PC-9 (cell line): ENCODE results near the gene SBF2. TPM values are rescaled to one million over a fixed set of nuclear protein-coding genes. Genes with fewer than 3 reads are reported as not detected.

Experiments used
- BruUV-seq: library from RNA; stranded (reverse); fragments of 400-500 nt; replicated peaks from 2 replicates; lab custom pipeline; 2021; lab: Mats Ljungman, UMichigan
- CTCF ChIA-PET: fragments of 300-600 bp; sonication (Branson Sonifier 250); formaldehyde crosslinking; loops from one replicate; lab custom pipeline; 2022; ENCODE audit warnings: antibody characterized with exemption; lab: Charles Lee
- POLR2A ChIA-PET: fragments of 300-600 bp; sonication (Branson Sonifier 250); formaldehyde crosslinking; loops from one replicate; lab custom pipeline; 2022; ENCODE audit warnings: antibody characterized with exemption; ENCODE audit not compliant: unreplicated experiment; lab: Charles Lee
- DNase-seq, 2 experiments: peaks; one replicate each; pipeline versions ENCODE4 v3.0.0 to v3.0.0-alpha.2; 2015 to 2022; ENCODE audit warnings: mixed read lengths in 1 of 2
- H2AFZ ChIP-seq: fragments of 200-600 bp; sonication (generic); 2 replicates; pipeline ENCODE4 v1.8.1; 2017; ENCODE audit warnings: antibody characterized with exemption
- H3F3A ChIP-seq: fragments of 200-600 bp; sonication (generic); 2 replicates; pipeline ENCODE4 v1.8.1; 2017; ENCODE audit warnings: antibody characterized with exemption, mild to moderate bottlenecking, low read depth; ENCODE audit not compliant: insufficient read depth
- H3K27ac ChIP-seq: fragments of 200-600 bp; sonication (generic); 2 replicates; pipeline ENCODE4 v1.6.1; 2016; ENCODE audit warnings: mixed run types
- H3K27me3 ChIP-seq: fragments of 200-600 bp; sonication (generic); 2 replicates; pipeline ENCODE4 v1.6.1; 2016; ENCODE audit warnings: low read depth, mixed run types; ENCODE audit not compliant: insufficient read depth
- H3K36me3 ChIP-seq: fragments of 200-600 bp; sonication (generic); 2 replicates; pipeline ENCODE4 v1.6.1; 2016; ENCODE audit warnings: low read depth, mixed run types
- H3K4me1 ChIP-seq: fragments of 200-600 bp; sonication (generic); replicated peaks from 2 replicates; pipeline ENCODE4 v1.6.1; 2016; ENCODE audit warnings: mixed run types; ENCODE audit not compliant: insufficient read depth
- H3K4me2 ChIP-seq: fragments of 200-600 bp; sonication (generic); 2 replicates; pipeline ENCODE4 v1.6.1; 2017; ENCODE audit warnings: mixed run types
- H3K4me3 ChIP-seq: fragments of 200-600 bp; sonication (generic); 2 replicates; pipeline ENCODE4 v1.6.1; 2016; ENCODE audit warnings: mixed run types
- H3K79me2 ChIP-seq: fragments of 200-600 bp; sonication (generic); 2 replicates; pipeline ENCODE4 v1.6.1; 2017; ENCODE audit warnings: low read depth, mixed run types
- H3K9me2 ChIP-seq: fragments of 200-600 bp; sonication (generic); 2 replicates; pipeline ENCODE4 v1.8.1; 2017; ENCODE audit warnings: mild to moderate bottlenecking; ENCODE audit not compliant: insufficient read depth
- H3K9me3 ChIP-seq: fragments of 200-600 bp; sonication (generic); 2 replicates; pipeline ENCODE4 v1.8.1; 2016; ENCODE audit warnings: low read depth; ENCODE audit not compliant: insufficient read depth
- H4K20me1 ChIP-seq: fragments of 200-600 bp; sonication (generic); 2 replicates; pipeline ENCODE4 v1.8.1; 2017; ENCODE audit not compliant: insufficient read depth
- CTCF ChIP-seq: fragments of 200-600 bp; sonication (generic); conservative IDR thresholded peaks from 2 replicates; pipeline ENCODE4 v1.6.1; 2017; ENCODE audit warnings: mixed run types, antibody characterized with exemption, mild to moderate bottlenecking, moderate library complexity
- EZH2 ChIP-seq: fragments of 200-600 bp; sonication (generic); IDR thresholded peaks from 2 replicates; pipeline ENCODE4 v1.8.0; 2017; ENCODE audit warnings: antibody characterized with exemption, low read depth
- intact Hi-C: fragments of 100-400 bp; cut with micrococcal nuclease; formaldehyde crosslinking; loops from one replicate; pipeline ENCODE4 v1.10.0; 2022; ENCODE audit not compliant: unreplicated experiment
- total RNA-seq: library from RNA; stranded (reverse); gene quantifications from 2 replicates; pipeline ENCODE4 v1.2.3, GENCODE V29; 2021

Gene SBF2
- total RNA-seq, 1 experiment from 2014 or later, result 18.6 TPM

GRCh38 chr11:10283991-10284390, 10.0 kb downstream of the SBF2 start:
- DNase-seq, result no peak
- H3K36me3 ChIP-seq, result no peaks in the 10 kb centered on the region
- H3K27ac ChIP-seq, result no peak overlapping the region
- intact Hi-C loops, result no loop called here
- H3K4me2 ChIP-seq, result no peak overlapping the region
- H3K27me3 ChIP-seq, result no peaks in the 10 kb centered on the region
- H3F3A ChIP-seq, result no peaks in the 10 kb centered on the region
- no peaks in the 10 kb centered on the region for H3K9me2 ChIP-seq
- CTCF ChIA-PET, result no interaction called here
- no peak overlapping the region for H3K4me3 ChIP-seq
- no TSS peak for BruUV-seq
- H3K4me1 ChIP-seq, result peaks cover 4% of the 10 kb centered on the region; the same call in 1 of the 2 replicates
- no peak overlapping the region for H2AFZ ChIP-seq
- POLR2A ChIA-PET, result no interaction called here
- no peaks in the 10 kb centered on the region for H3K9me3 ChIP-seq
- TF ChIP-seq EZH2 (no peak), CTCF (no peak)
- H4K20me1 ChIP-seq, result no peaks in the 10 kb centered on the region
- peaks cover 14% of the 10 kb centered on the region; the same call in 1 of the 2 replicates for H3K79me2 ChIP-seq

GRCh38 chr11:10282117-10282516, 11.9 kb downstream of the SBF2 start:
- CTCF ChIA-PET, result no interaction called here

GRCh38 chr11:10275714-10276113, 18.3 kb downstream of the SBF2 start:
- POLR2A ChIA-PET, result no interaction called here
- Histone ChIP-seq H4K20me1 (no peaks in the 10 kb centered on the region), H2AFZ (no peak overlapping the region), H3K4me2 (no peak overlapping the region), H3K27ac (no peak overlapping the region), H3K36me3 (no peaks in the 10 kb centered on the region), H3K4me1 (no peaks in the 10 kb centered on the region), H3K27me3 (no peaks in the 10 kb centered on the region), H3K9me2 (no peaks in the 10 kb centered on the region), H3K79me2 (no peaks in the 10 kb centered on the region), H3F3A (no peaks in the 10 kb centered on the region), H3K9me3 (no peaks in the 10 kb centered on the region), H3K4me3 (no peak overlapping the region)
- BruUV-seq, result no TSS peak
- CTCF ChIA-PET, result no interaction called here
- intact Hi-C loops, result no loop called here
- DNase-seq, result no peak
- TF ChIP-seq CTCF, result no peak
- no peak for TF ChIP-seq EZH2

More at GRCh38 chr11:10282117-10282516, 11.9 kb downstream of the SBF2 start:
- POLR2A ChIA-PET, result interaction anchor here (0.6 kb wide), 1 partner anchor 627 kb away, joined by 3 read pairs; no protein-coding TSS in a partner anchor
- no peaks in the 10 kb centered on the region for H3K36me3 ChIP-seq
- peaks cover 14% of the 10 kb centered on the region; the same call in 1 of the 2 replicates for H3K79me2 ChIP-seq
- H3K4me3 ChIP-seq, result no peak overlapping the region
- no peaks in the 10 kb centered on the region for H3K9me3 ChIP-seq
- H3K4me1 ChIP-seq, result peaks cover 4% of the 10 kb centered on the region; the same call in 1 of the 2 replicates
- no peak overlapping the region for H3K27ac ChIP-seq
- H4K20me1 ChIP-seq, result no peaks in the 10 kb centered on the region
- no peak for DNase-seq
- BruUV-seq, result no TSS peak
- no peaks in the 10 kb centered on the region for H3K9me2 ChIP-seq
- no peak overlapping the region for H3K4me2 ChIP-seq
- no peaks in the 10 kb centered on the region for H3K27me3 ChIP-seq
- TF ChIP-seq EZH2 (no peak), CTCF (no peak)
- H2AFZ ChIP-seq, result no peak overlapping the region
- H3F3A ChIP-seq, result no peaks in the 10 kb centered on the region
- intact Hi-C loops, result no loop called here
